ENCODE results near the gene KLK5. TPM values are rescaled to one million over a fixed set of nuclear protein-coding genes. Genes with fewer than 3 reads are reported as not detected.
"Not testable (repeated sequence)": the region's sequence is repeated elsewhere in the genome, so short reads cannot be mapped to it uniquely, and the experiment has no call there.

KLK5 gene
- total RNA-seq, 2 experiments from 2014 or later: not detected

GRCh38 chr19:50896591-50897190 lies 56.1 kb downstream of the KLK5 start:
- POLR2A ChIA-PET: no interaction called here
- H3K27ac Mint-ChIP-seq: no peak overlapping the region
- CTCF ChIA-PET: no interaction called here
- peaks cover 2% of the 10 kb centered on the region for H3K4me1 Mint-ChIP-seq (ENCODE audit: low read depth)
- no peaks in the 10 kb centered on the region for H3K9me3 Mint-ChIP-seq (ENCODE audit: insufficient read depth)
- H3K4me3 Mint-ChIP-seq: no peak overlapping the region
- ATAC-seq: peak; percentile 76
- peaks cover 14% of the 10 kb centered on the region for H3K27me3 Mint-ChIP-seq (ENCODE audit: low read depth)
- DNase-seq: peak; percentile 33
- no peaks in the 10 kb centered on the region for H3K36me3 Mint-ChIP-seq (ENCODE audit: low read depth)

- CTCF ChIA-PET: not testable (repeated sequence)
Observed at GRCh38 chr19:50896089-50896590, 56.7 kb downstream of the KLK5 start.

GRCh38 chr19:50894478-50895356 lies 58.1 kb downstream of the KLK5 start:
- no peak overlapping the region for H3K4me3 Mint-ChIP-seq
- ChIA-PET POLR2A (no interaction called here), CTCF (no interaction called here)
- no peak overlapping the region for H3K27ac Mint-ChIP-seq
- H3K36me3 Mint-ChIP-seq (ENCODE audit: low read depth): no peaks in the 10 kb centered on the region
- H3K27me3 Mint-ChIP-seq (ENCODE audit: low read depth): peaks cover 14% of the 10 kb centered on the region
- DNase-seq: no peak
- no peaks in the 10 kb centered on the region for H3K9me3 Mint-ChIP-seq (ENCODE audit: insufficient read depth)
- no peak for ATAC-seq
- H3K4me1 Mint-ChIP-seq (ENCODE audit: low read depth): peaks cover 2% of the 10 kb centered on the region

More at GRCh38 chr19:50896089-50896590, 56.7 kb downstream of the KLK5 start:
- H3K9me3 Mint-ChIP-seq (ENCODE audit: insufficient read depth); H3K4me3 Mint-ChIP-seq; ATAC-seq; H3K36me3 Mint-ChIP-seq (ENCODE audit: low read depth); DNase-seq; POLR2A ChIA-PET; H3K4me1 Mint-ChIP-seq (ENCODE audit: low read depth); H3K27ac Mint-ChIP-seq: not testable (repeated sequence)
- H3K27me3 Mint-ChIP-seq (ENCODE audit: low read depth): peaks cover 14% of the 10 kb centered on the region

Other genes starting within 250 kb of the KLK5 start
- gene SHANK1, start 233.2 kb downstream of the KLK5 start, total RNA-seq: not detected
- gene CLEC11A, start 229.7 kb downstream of the KLK5 start, total RNA-seq: 1 to 10 TPM; 1.4 to 2.3 TPM
- not detected for gene GPR32, start 182.6 kb downstream of the KLK5 start, total RNA-seq
- gene ACP4, start 162.6 kb downstream of the KLK5 start, total RNA-seq: not detected
- under 1 TPM; 0.45 to 0.47 TPM for gene KLK1, start 129.3 kb downstream of the KLK5 start, total RNA-seq
- gene KLK15, start 119.5 kb downstream of the KLK5 start, total RNA-seq: not detected
- not detected for gene KLK3, start 98.1 kb downstream of the KLK5 start, total RNA-seq
- gene KLK2, start 79.6 kb downstream of the KLK5 start, total RNA-seq: not detected
- gene KLK4, start 41.6 kb downstream of the KLK5 start, total RNA-seq: not detected
- not detected for gene KLK6, start 16.6 kb upstream of the KLK5 start, total RNA-seq
- gene KLK7, start 30.9 kb upstream of the KLK5 start, total RNA-seq: not detected
- not detected for gene KLK8, start 48.6 kb upstream of the KLK5 start, total RNA-seq
- gene KLK10, start 66.7 kb upstream of the KLK5 start, total RNA-seq: not detected
- not detected for gene KLK11, start 73.6 kb upstream of the KLK5 start, total RNA-seq
- gene KLK12, start 82.0 kb upstream of the KLK5 start, total RNA-seq: not detected
- not detected for gene KLK13, start 112.1 kb upstream of the KLK5 start, total RNA-seq
- gene KLK14, start 129.8 kb upstream of the KLK5 start, total RNA-seq: under 1 TPM in 1 of 2 experiments, not detected in 1; 0.57 TPM
- 1 to 10 TPM; 8.7 to 10.0 TPM for gene CTU1, start 155.4 kb upstream of the KLK5 start, total RNA-seq
- under 1 TPM; 0.58 to 0.60 TPM for gene SIGLEC9, start 171.9 kb upstream of the KLK5 start, total RNA-seq
- not detected for gene SIGLEC7, start 189.3 kb upstream of the KLK5 start, total RNA-seq